ENCODE data around the gene CDC14B.

The CDC14B gene

GRCh38 chr9:96661711-96662110 is 42.1 kb upstream of the CDC14B start:
- TF ChIP-seq CTCF (IDR thresholded peaks at IDR 0.05; ENCODE audit: extremely low read depth, missing control alignments) = no peak
- DNase-seq (ENCODE audit: low spot score) = no peak

GRCh38 chr9:96660692-96661248 is 41.1 kb upstream of the CDC14B start:
- DNase-seq (ENCODE audit: low spot score) = no peak
- TF ChIP-seq CTCF (IDR thresholded peaks at IDR 0.05; ENCODE audit: extremely low read depth, missing control alignments) = no peak

GRCh38 chr9:96655198-96655851 is 35.7 kb upstream of the CDC14B start, which contains the start of gene PRXL2C:
PRXL2C (minus strand) TSS chr9:96655317; CDS start chr9:96655281, 36 bp downstream.
- peak; percentile 84 for DNase-seq (ENCODE audit: low spot score)
- no peak for TF ChIP-seq CTCF (IDR thresholded peaks at IDR 0.05; ENCODE audit: extremely low read depth, missing control alignments)

- DNase-seq (ENCODE audit: low spot score) = peak; percentile 75
- TF ChIP-seq CTCF (IDR thresholded peaks at IDR 0.05; ENCODE audit: extremely low read depth, missing control alignments) = no peak
Observed at GRCh38 chr9:96654450-96655197, 35.0 kb upstream of the CDC14B start.

- peak; percentile 40 for DNase-seq (ENCODE audit: low spot score)
Observed at GRCh38 chr9:96651626-96652025, 32.0 kb upstream of the CDC14B start.

GRCh38 chr9:96649620-96650324 is 30.1 kb upstream of the CDC14B start:
- TF ChIP-seq CTCF (IDR thresholded peaks at IDR 0.05; ENCODE audit: extremely low read depth, missing control alignments) = no peak
- DNase-seq (ENCODE audit: low spot score) = no peak

More at GRCh38 chr9:96651626-96652025, 32.0 kb upstream of the CDC14B start:
- no peak for TF ChIP-seq CTCF (IDR thresholded peaks at IDR 0.05; ENCODE audit: extremely low read depth, missing control alignments)
